Muscle layer of colon (tissue), 2 donors: ENCODE measurements around the gene TIMM8A.

Experiments
- H3K27ac ChIP-seq: one replicate; pipeline ENCODE4 v1.7.0; 2013; ENCODE audit warnings: low read depth, mild to moderate bottlenecking, low read length, moderate library complexity
- H3K27me3 ChIP-seq, 2 donors: one replicate each; pipeline ENCODE4 v1.7.0; 2013; ENCODE audit warnings: low read length in 2 of 2, mild to moderate bottlenecking in 2 of 2; ENCODE audit not compliant: insufficient read depth in 2 of 2, control insufficient read depth in 1 of 2
- H3K36me3 ChIP-seq: one replicate; pipeline ENCODE4 v1.7.0; 2013; ENCODE audit warnings: mild to moderate bottlenecking, low read length; ENCODE audit not compliant: insufficient read depth
- H3K4me1 ChIP-seq: one replicate; pipeline ENCODE4 v1.7.0; 2013; ENCODE audit warnings: mild to moderate bottlenecking, low read length; ENCODE audit not compliant: insufficient read depth
- H3K4me3 ChIP-seq, 2 donors: one replicate each; pipeline ENCODE4 v1.7.0; 2013; ENCODE audit warnings: low read length in 2 of 2, low read depth in 1 of 2, mild to moderate bottlenecking in 1 of 2, moderate library complexity in 1 of 2
- H3K9ac ChIP-seq: one replicate; pipeline ENCODE4 v1.7.0; 2013; ENCODE audit warnings: low read length
- H3K9me3 ChIP-seq: one replicate; pipeline ENCODE4 v1.7.0; 2013; ENCODE audit warnings: mild to moderate bottlenecking, low read length
- donor health status: abdominal sarcoma.
- donor health status: Adenocarcinoma of cecum.

The TIMM8A gene

GRCh38 chrX:101385026-101385684 is 36.6 kb upstream of the TIMM8A start:
- no peak overlapping the region for H3K9ac ChIP-seq
- H3K4me3 ChIP-seq = no peak overlapping the region
- no peak overlapping the region for H3K27ac ChIP-seq

DNA sequence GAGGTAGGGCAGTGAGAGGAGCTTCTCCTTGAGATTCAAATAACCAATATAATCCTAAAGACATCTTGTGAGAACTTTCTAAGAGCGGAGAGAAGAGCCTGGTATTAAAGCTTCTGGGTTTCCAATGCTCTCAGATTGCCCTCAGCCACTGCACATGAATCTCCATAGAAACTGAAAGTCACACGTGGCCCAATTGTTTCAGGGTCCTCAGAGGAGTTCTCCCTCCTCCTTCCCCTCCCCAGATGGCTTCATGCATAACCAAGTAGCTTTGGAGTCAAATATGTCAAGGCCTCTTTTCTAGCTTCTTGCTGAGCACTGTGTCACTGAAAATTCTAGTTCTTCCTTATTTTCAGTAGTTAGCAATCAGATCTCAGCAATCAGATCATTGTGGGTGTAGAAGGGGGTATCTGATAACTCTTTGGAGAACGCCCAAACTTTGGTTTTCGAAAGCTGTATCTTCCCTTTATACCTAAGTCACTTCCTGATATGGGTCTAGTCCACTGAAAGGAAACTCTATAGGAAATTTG is 35.2 kb upstream of the TIMM8A start:
- H3K4me3 ChIP-seq = no peak overlapping the region
- H3K9ac ChIP-seq = no peak overlapping the region
- no peaks in the 10 kb centered on the region for H3K36me3 ChIP-seq
- H3K27ac ChIP-seq = no peak overlapping the region
- H3K27me3 ChIP-seq = peaks cover 0 to 4% of the 10 kb centered on the region in 2 donors
- no peaks in the 10 kb centered on the region for H3K9me3 ChIP-seq
- H3K4me1 ChIP-seq = no peaks in the 10 kb centered on the region

More at GRCh38 chrX:101385026-101385684, 36.6 kb upstream of the TIMM8A start:
- Histone ChIP-seq H3K4me1 (no peaks in the 10 kb centered on the region), H3K36me3 (no peaks in the 10 kb centered on the region), H3K9me3 (no peaks in the 10 kb centered on the region), H3K27me3 (no peaks in the 10 kb centered on the region)

GRCh38 chrX:101377547-101377946 is 29.0 kb upstream of the TIMM8A start:
- H3K4me1 ChIP-seq = no peaks in the 10 kb centered on the region
- H3K27ac ChIP-seq = no peak overlapping the region
- H3K9me3 ChIP-seq = no peaks in the 10 kb centered on the region
- H3K4me3 ChIP-seq = no peak overlapping the region
- H3K9ac ChIP-seq = no peak overlapping the region
- no peaks in the 10 kb centered on the region for H3K36me3 ChIP-seq
- H3K27me3 ChIP-seq = peaks cover 0 to 4% of the 10 kb centered on the region in 2 donors

- no peak overlapping the region for H3K4me3 ChIP-seq
- no peaks in the 10 kb centered on the region for H3K36me3 ChIP-seq
- no peak overlapping the region for H3K9ac ChIP-seq
- no peak overlapping the region for H3K27ac ChIP-seq
- no peaks in the 10 kb centered on the region for H3K27me3 ChIP-seq
- H3K9me3 ChIP-seq = no peaks in the 10 kb centered on the region
- H3K4me1 ChIP-seq = no peaks in the 10 kb centered on the region
Observed at GRCh38 chrX:101370888-101371504, 22.5 kb upstream of the TIMM8A start.

DNA sequence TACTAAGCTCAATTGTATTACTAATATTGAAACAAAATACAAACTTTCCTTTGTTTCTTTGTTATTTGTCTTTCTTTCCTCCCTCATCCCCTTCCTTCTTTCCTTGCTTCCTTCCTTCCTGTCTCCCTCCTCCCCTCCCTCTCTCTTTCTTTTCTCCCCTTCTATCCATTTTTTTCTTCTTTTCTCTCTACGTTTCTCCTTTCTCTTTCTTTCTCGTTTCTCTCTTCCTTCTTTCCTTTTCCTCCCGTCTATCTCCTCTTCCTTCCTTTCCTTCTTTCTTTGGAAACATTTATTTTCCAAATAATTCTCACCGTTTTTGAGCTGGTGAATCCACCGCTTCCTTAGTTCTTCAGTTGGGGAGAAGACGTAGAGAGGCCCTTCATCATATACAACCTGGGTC is 21.1 kb upstream of the TIMM8A start:
- no peak overlapping the region for H3K9ac ChIP-seq
- no peak overlapping the region for H3K27ac ChIP-seq
- no peak overlapping the region for H3K4me3 ChIP-seq
- no peaks in the 10 kb centered on the region for H3K36me3 ChIP-seq
- H3K4me1 ChIP-seq = no peaks in the 10 kb centered on the region
- no peaks in the 10 kb centered on the region for H3K27me3 ChIP-seq
- no peaks in the 10 kb centered on the region for H3K9me3 ChIP-seq

DNA sequence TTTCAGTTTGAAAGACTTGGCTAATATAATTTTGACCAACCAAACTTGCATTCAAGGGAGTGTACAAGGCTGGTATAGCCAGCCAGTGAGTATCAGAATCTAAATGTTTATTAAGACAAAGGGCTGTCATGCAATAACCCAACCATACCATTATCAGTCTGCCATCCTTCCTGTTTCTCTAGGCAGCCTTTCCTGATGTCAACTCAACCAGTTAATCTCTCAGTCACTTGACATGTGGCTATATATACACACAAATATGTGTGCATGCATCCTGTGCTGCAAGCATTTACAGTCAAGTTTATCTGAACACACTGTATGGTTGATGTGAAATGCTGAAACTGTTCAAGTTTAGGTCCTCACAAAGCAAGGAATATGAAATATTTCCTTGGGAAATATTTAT is 20.3 kb upstream of the TIMM8A start:
- H3K27me3 ChIP-seq = no peaks in the 10 kb centered on the region

GRCh38 chrX:101365301-101365795 is 16.8 kb upstream of the TIMM8A start:
- Histone ChIP-seq H3K4me3 (no peak overlapping the region), H3K4me1 (no peaks in the 10 kb centered on the region), H3K9ac (no peak overlapping the region), H3K27me3 (no peaks in the 10 kb centered on the region), H3K27ac (no peak overlapping the region), H3K9me3 (no peaks in the 10 kb centered on the region), H3K36me3 (no peaks in the 10 kb centered on the region)

More for the DNA sequence above, 20.3 kb upstream of the TIMM8A start:
- Histone ChIP-seq H3K9ac (no peak overlapping the region), H3K27ac (no peak overlapping the region), H3K9me3 (no peaks in the 10 kb centered on the region), H3K36me3 (no peaks in the 10 kb centered on the region), H3K4me3 (no peak overlapping the region), H3K4me1 (no peaks in the 10 kb centered on the region)

DNA sequence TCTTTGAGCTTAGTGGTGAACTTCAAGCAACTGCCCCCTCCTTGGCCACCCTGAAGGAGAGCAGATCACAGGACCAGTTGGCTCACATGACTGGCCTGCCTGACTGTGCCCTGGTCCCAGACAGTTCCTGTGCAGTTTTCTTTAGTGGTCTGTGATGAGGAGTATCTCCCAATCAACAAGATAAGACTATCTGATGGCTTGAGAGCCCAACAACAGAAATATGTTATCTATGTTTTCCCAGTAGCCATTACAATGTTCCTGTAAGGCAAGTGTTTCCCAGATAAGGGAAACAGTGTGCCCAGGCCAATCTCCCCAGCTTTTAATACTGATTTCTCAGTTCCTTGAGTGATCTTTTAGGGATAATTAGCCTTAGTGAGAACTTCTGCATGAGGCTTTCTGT is 14.2 kb upstream of the TIMM8A start:
- Histone ChIP-seq H3K9ac (no peak overlapping the region), H3K36me3 (no peaks in the 10 kb centered on the region), H3K9me3 (no peaks in the 10 kb centered on the region)

DNA sequence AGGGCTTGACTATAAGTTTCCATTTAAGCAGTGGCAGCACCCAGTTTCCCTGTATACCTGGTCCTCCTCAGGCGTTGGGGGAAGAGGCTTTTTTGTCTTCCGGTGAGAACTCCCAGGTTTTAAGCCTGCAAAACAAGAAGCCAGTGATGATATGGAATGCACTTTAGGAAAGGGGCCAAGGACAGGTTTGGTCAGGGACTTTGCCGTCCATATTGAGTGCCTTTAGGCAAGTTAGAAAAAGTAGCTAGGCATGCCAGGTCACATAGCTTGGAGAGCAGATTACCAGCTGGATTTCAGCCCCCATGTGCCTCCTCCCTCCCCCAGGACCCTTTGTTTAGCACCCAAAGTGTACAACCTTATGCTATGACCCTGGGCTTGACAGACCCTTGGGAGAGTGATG is 13.6 kb upstream of the TIMM8A start:
- H3K27ac ChIP-seq = no peak overlapping the region
- no peaks in the 10 kb centered on the region for H3K9me3 ChIP-seq
- H3K4me1 ChIP-seq = no peaks in the 10 kb centered on the region
- H3K4me3 ChIP-seq = no peak overlapping the region
- no peaks in the 10 kb centered on the region for H3K27me3 ChIP-seq
- no peak overlapping the region for H3K9ac ChIP-seq
- no peaks in the 10 kb centered on the region for H3K36me3 ChIP-seq

More for the DNA sequence above, 14.2 kb upstream of the TIMM8A start:
- Histone ChIP-seq H3K27me3 (no peaks in the 10 kb centered on the region), H3K27ac (no peak overlapping the region), H3K4me3 (no peak overlapping the region), H3K4me1 (no peaks in the 10 kb centered on the region)

GRCh38 chrX:101360390-101360789 is 11.8 kb upstream of the TIMM8A start:
- H3K27ac ChIP-seq = no peak overlapping the region
- H3K9ac ChIP-seq = no peak overlapping the region
- H3K9me3 ChIP-seq = no peaks in the 10 kb centered on the region
- H3K4me3 ChIP-seq = no peak overlapping the region
- H3K4me1 ChIP-seq = no peaks in the 10 kb centered on the region
- H3K27me3 ChIP-seq = no peaks in the 10 kb centered on the region
- no peaks in the 10 kb centered on the region for H3K36me3 ChIP-seq

DNA sequence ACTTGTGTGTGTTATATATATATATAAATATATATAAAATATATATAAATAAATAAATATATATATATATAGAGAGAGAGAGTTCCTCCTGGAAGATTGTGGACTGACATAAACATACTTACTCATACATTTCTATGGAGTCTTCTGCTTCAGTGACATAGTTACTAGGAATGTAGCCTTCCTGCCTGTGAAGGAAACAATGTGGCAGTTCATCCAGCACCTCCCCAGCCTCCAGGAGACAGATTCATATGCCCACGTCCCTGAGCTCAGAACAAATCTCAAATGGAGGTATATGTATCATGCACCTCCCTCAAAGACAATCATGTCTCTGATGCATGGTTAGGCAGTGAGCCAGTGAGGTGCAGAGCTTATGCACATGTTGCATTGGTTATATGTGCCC is 11.4 kb upstream of the TIMM8A start:
- no peaks in the 10 kb centered on the region for H3K36me3 ChIP-seq
- no peak overlapping the region for H3K4me3 ChIP-seq
- no peaks in the 10 kb centered on the region for H3K9me3 ChIP-seq
- H3K27ac ChIP-seq = no peak overlapping the region
- no peaks in the 10 kb centered on the region for H3K27me3 ChIP-seq
- H3K4me1 ChIP-seq = no peaks in the 10 kb centered on the region
- H3K9ac ChIP-seq = no peak overlapping the region
